ENCODE measurements around the gene SYCP1. TPM values are rescaled to one million over a fixed set of nuclear protein-coding genes. Genes with fewer than 3 reads are reported as not detected.
"Not testable (repeated sequence)": the region's sequence is repeated elsewhere in the genome, so short reads cannot be mapped to it uniquely, and the experiment has no call there.

The SYCP1 gene
- total RNA-seq, 1 donor from 2014 or later = not detected

DNA sequence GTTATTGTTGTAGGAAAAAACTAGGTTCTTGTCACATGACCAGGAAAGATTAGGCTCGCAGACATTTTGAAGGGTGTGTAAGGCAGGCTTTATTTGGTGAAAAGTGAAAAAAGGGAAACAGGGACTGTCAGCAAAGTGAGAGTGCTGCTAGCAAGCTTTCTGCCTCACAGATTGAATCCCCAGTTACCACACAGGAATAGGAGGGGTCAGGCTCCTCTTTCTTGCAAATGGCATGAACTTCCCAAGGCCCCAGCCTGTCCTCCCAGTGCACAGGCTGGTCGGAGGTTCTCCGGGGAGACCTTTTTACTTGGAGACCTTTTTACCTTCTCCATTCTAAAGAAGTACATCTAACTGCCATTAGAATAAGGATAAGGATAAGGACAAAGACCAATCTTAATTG, 42.1 kb downstream of the SYCP1 start:
- intact Hi-C loops (cut with micrococcal nuclease) = no loop called here
- DNase-seq (ENCODE audit: low spot score) = no peak
- Mint-ChIP-seq H3K36me3 (ENCODE audit: low read depth) (no peaks in the 10 kb centered on the region), H3K27ac (no peak overlapping the region), H3K4me3 (ENCODE audit: low read depth) (no peak overlapping the region), H3K9me3 (no peaks in the 10 kb centered on the region), H3K4me1 (ENCODE audit: low read depth) (no peaks in the 10 kb centered on the region), H3K27me3 (ENCODE audit: low read depth) (peaks cover 3% of the 10 kb centered on the region)

DNA sequence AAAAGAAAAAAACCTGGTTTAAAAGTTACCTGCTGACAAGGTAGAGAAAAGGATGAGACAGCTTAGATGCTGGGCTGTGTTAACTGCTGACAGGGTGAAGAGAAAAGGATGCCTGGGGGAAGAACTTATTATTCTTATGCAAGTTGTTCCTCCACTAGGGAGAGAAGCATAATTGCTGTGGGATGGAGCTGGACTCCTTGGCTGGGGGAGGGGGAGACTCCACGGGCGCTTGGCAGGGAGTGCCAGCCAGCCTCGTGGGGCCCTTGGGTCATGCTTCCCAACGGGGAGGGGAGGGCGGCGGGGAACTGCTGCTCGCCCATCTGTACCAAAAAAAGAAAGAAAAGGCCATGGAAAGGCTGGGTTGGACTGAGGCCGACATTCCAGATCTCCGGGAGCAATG, 47.2 kb downstream of the SYCP1 start:
- no peak for DNase-seq (ENCODE audit: low spot score)
- no peaks in the 10 kb centered on the region for H3K36me3 Mint-ChIP-seq (ENCODE audit: low read depth)
- H3K9me3 Mint-ChIP-seq = no peaks in the 10 kb centered on the region
- H3K4me1 Mint-ChIP-seq (ENCODE audit: low read depth) = no peaks in the 10 kb centered on the region
- H3K27me3 Mint-ChIP-seq (ENCODE audit: low read depth) = peaks cover 2% of the 10 kb centered on the region
- no peak overlapping the region for H3K27ac Mint-ChIP-seq
- no peak overlapping the region for H3K4me3 Mint-ChIP-seq (ENCODE audit: low read depth)
- intact Hi-C loops (cut with micrococcal nuclease) = no loop called here

DNA sequence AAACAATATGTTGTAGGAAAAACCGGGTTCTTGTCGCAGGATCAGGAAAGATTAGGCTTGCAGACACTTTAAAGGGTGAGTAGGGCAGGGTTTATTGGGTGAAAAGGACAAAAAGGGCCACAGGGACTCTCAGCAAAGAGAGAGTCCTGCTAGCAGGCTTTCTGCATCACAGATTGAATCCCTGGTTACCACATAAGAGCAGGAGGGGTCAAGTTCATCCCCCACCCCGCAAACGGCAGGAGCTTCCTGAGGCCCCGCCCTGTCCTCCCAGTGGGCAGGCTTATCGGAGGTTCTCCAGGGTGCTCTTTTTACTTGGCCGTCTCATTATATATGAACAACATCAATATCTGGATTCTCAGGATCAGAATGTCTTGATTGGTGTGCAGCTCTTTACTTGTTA, 47.7 kb downstream of the SYCP1 start:
- H3K36me3 Mint-ChIP-seq (ENCODE audit: low read depth) = no peaks in the 10 kb centered on the region
- intact Hi-C loops (cut with micrococcal nuclease) = no loop called here
- no peak overlapping the region for H3K4me3 Mint-ChIP-seq (ENCODE audit: low read depth)
- H3K4me1 Mint-ChIP-seq (ENCODE audit: low read depth) = no peaks in the 10 kb centered on the region
- no peak overlapping the region for H3K27ac Mint-ChIP-seq
- H3K9me3 Mint-ChIP-seq = no peaks in the 10 kb centered on the region
- H3K27me3 Mint-ChIP-seq (ENCODE audit: low read depth) = peaks cover 2% of the 10 kb centered on the region
- DNase-seq (ENCODE audit: low spot score) = no peak

DNA sequence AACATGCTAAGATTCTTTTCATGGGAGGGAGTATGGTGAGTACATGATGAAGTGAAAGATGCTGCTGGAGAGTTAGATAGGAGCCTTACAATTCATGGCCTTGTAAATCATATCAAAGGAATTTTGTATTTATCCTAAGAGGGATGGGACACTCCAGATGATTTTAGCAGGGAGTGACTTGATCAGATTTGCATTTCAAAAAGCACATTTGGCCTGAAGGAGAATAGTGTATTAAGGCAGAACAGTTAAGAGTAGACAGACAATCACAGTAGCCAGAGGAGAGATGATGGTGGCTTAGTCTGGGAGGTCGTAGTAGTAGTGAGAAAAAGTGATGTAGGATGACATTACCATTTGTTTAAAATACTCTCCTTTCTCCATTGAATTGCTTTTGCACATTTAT, 48.8 kb downstream of the SYCP1 start:
- Mint-ChIP-seq H3K4me1 (ENCODE audit: low read depth) (no peaks in the 10 kb centered on the region), H3K36me3 (ENCODE audit: low read depth) (no peaks in the 10 kb centered on the region), H3K27ac (no peak overlapping the region), H3K9me3 (no peaks in the 10 kb centered on the region), H3K4me3 (ENCODE audit: low read depth) (no peak overlapping the region), H3K27me3 (ENCODE audit: low read depth) (peaks cover 4% of the 10 kb centered on the region)
- intact Hi-C loops (cut with micrococcal nuclease) = no loop called here
- DNase-seq (ENCODE audit: low spot score) = no peak

DNA sequence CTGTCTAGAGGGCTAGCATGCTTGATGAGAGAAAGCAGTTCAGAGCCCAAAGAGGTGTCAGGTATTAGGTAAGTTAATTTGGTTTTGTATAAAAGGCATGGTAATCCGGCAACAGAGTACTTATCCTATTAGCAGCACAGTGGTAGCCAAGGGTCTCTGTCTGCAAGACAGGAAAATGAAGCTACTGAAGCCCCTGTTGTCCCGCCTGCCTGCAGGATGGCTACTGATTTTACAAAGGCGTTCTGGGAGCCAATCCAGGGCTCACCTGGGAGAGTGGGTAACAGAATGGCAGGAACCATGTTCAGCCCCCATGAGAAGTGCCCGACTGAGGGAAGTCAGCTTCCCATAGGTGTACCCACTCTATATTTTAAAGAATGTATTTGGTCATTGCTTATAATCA, 61.1 kb downstream of the SYCP1 start:
- H3K9me3 Mint-ChIP-seq; H3K4me1 Mint-ChIP-seq (ENCODE audit: low read depth); H3K4me3 Mint-ChIP-seq (ENCODE audit: low read depth); intact Hi-C loops (cut with micrococcal nuclease); H3K27ac Mint-ChIP-seq; H3K36me3 Mint-ChIP-seq (ENCODE audit: low read depth); DNase-seq (ENCODE audit: low spot score): not testable (repeated sequence)
- H3K27me3 Mint-ChIP-seq (ENCODE audit: low read depth) = peaks cover 23% of the 10 kb centered on the region

DNA sequence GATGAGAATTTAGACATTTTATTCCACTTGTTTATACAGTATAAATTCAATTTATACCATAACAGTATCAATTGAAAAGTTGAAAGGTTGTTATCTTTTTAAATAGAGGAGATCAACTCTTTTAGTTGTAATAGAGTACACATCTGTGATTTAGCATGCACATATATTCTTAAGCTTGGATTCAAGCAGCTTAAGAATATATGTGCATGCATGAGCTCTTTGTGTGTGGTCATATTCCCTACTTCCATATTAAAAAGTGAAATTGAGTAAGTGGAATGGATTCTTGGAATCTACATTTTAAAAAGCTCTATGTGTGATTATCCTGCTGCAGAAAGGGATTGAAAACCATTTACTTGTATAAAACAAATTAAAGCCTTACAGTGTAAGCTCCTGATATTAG, 71.9 kb downstream of the SYCP1 start:
- no peak overlapping the region for H3K4me3 Mint-ChIP-seq (ENCODE audit: low read depth)
- intact Hi-C loops (cut with micrococcal nuclease) = no loop called here
- H3K4me1 Mint-ChIP-seq (ENCODE audit: low read depth) = no peaks in the 10 kb centered on the region
- DNase-seq (ENCODE audit: low spot score) = no peak
- no peaks in the 10 kb centered on the region for H3K36me3 Mint-ChIP-seq (ENCODE audit: low read depth)
- H3K27ac Mint-ChIP-seq = no peak overlapping the region
- H3K27me3 Mint-ChIP-seq (ENCODE audit: low read depth) = peaks cover 9% of the 10 kb centered on the region
- H3K9me3 Mint-ChIP-seq = no peaks in the 10 kb centered on the region

DNA sequence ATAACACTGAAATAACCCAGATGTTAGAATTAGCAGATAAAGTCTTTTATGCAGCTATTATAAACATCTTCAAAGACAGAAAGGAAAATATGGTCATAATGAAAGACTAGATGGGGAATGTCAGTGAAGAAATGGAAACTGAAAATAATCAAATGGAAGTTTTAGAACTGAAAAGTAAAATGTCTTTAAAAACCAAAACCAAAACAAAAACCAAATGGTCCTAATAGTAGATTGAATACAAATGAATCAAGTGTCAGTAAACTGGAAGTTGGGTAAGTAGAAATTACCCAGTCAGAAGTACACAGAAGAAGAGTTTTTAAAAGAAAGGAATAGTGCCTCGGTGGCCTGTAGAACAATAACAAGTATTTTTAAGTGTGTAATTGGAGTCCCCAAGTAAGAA, 72.7 kb downstream of the SYCP1 start:
- Mint-ChIP-seq H3K4me3 (ENCODE audit: low read depth) (no peak overlapping the region), H3K27ac (no peak overlapping the region)
- intact Hi-C loops (cut with micrococcal nuclease) = no loop called here

DNA sequence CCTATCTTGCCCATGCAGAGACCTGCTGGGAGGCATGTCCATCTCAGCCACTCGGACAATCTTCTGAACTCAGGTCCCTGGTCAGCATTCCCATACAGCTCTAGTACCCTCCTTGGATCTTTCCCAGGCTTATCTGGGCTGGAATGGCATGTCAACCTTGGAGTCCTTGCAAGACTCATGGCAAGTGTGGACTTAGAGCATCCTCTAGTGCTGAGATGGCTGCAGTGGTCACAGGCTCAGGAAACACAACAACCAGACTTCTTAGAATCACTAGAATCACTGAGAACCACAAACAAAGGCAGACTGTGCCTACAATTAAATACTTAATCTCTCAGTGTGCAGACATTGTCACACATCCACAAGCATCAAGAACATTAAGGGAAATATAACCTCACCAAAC, 101.9 kb downstream of the SYCP1 start:
- Mint-ChIP-seq H3K4me3 (ENCODE audit: low read depth) (no peak overlapping the region), H3K36me3 (ENCODE audit: low read depth) (no peaks in the 10 kb centered on the region), H3K27me3 (ENCODE audit: low read depth) (peaks cover 4% of the 10 kb centered on the region), H3K9me3 (no peaks in the 10 kb centered on the region), H3K27ac (no peak overlapping the region), H3K4me1 (ENCODE audit: low read depth) (no peaks in the 10 kb centered on the region)
- DNase-seq (ENCODE audit: low spot score) = no peak
- intact Hi-C loops (cut with micrococcal nuclease) = no loop called here

More for the DNA sequence above, 72.7 kb downstream of the SYCP1 start:
- no peaks in the 10 kb centered on the region for H3K9me3 Mint-ChIP-seq
- H3K27me3 Mint-ChIP-seq (ENCODE audit: low read depth) = peaks cover 9% of the 10 kb centered on the region
- DNase-seq (ENCODE audit: low spot score) = no peak
- H3K4me1 Mint-ChIP-seq (ENCODE audit: low read depth) = no peaks in the 10 kb centered on the region
- no peaks in the 10 kb centered on the region for H3K36me3 Mint-ChIP-seq (ENCODE audit: low read depth)

DNA sequence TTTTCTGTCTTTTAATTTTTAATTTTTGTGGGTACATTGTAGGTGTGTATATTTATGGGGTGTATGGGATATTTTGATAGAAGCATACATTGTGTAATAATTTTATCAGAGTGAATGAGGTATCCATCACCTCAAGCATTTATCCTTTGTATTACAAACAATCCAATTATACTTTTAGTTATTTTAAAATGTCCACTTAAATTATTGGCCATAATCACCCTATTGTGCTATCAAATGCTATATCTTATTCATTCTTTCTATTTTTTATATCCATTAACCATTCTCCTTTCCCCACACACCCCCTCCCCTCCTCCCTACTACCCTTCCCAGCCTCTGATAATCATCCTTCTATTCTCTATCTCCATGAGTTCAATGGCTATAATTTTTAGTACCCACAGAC, 104.8 kb downstream of the SYCP1 start:
- Mint-ChIP-seq H3K4me1 (ENCODE audit: low read depth) (no peaks in the 10 kb centered on the region), H3K9me3 (no peaks in the 10 kb centered on the region), H3K27me3 (ENCODE audit: low read depth) (peaks cover 4% of the 10 kb centered on the region), H3K4me3 (ENCODE audit: low read depth) (no peak overlapping the region), H3K36me3 (ENCODE audit: low read depth) (no peaks in the 10 kb centered on the region), H3K27ac (no peak overlapping the region)
- DNase-seq (ENCODE audit: low spot score) = no peak
- intact Hi-C loops (cut with micrococcal nuclease) = no loop called here

DNA sequence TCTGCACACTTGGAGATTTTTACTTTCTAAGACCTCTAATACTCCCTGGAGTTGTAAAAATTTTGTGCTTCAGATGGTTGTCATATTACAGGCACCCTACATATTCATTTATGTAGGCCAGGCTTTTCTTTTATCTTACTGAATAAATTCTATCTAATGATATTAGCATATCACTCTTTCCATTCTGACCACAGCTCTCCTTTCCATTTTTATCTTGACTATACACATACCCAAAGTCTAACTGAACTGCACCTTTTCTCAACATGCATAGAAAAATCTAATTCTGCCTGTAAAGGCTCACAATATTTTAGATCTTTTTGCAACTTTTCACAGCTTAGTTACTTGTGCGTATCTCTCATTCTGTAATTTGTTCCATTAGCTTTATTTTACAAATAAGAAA, 122.2 kb downstream of the SYCP1 start:
- Mint-ChIP-seq H3K9me3 (peaks cover 2% of the 10 kb centered on the region), H3K27ac (no peak overlapping the region), H3K4me1 (ENCODE audit: low read depth) (no peaks in the 10 kb centered on the region), H3K36me3 (ENCODE audit: low read depth) (no peaks in the 10 kb centered on the region), H3K27me3 (ENCODE audit: low read depth) (peaks cover 25% of the 10 kb centered on the region), H3K4me3 (ENCODE audit: low read depth) (no peak overlapping the region)
- intact Hi-C loops (cut with micrococcal nuclease) = no loop called here
- no peak for DNase-seq (ENCODE audit: low spot score)

DNA sequence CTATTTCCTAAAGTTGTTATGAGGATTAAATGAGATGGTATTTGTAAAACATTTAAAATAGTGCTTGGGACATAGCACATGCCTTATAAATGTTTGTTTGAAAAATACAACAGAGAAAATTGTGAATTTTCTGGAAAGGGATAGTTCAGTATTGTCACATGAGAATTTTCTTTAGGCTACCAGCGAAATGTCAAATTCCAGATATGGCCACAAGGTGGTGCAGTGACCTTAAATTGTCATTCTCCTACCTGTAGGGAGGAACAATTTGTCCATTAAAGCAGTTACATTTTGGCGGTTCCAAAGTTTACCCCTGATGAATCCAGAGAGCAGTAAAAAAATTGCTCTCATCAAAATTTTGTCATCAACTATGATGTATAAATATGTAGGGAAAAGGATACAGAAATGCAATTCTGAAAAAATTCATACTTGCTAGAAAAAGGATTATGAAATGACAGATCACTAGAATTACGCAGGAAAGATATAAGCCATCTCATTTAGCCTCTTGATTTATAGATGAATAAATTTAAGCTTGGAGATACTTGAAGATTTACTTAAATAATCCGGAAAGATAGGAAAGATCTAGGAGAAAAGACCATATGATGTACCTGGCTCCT, 124.7 kb downstream of the SYCP1 start:
- Mint-ChIP-seq H3K27ac (no peak overlapping the region), H3K9me3 (peaks cover 13% of the 10 kb centered on the region), H3K4me1 (ENCODE audit: low read depth) (no peaks in the 10 kb centered on the region), H3K4me3 (ENCODE audit: low read depth) (no peak overlapping the region), H3K27me3 (ENCODE audit: low read depth) (peaks cover 27% of the 10 kb centered on the region), H3K36me3 (ENCODE audit: low read depth) (no peaks in the 10 kb centered on the region)
- intact Hi-C loops (cut with micrococcal nuclease) = loop anchor here (1.0 kb wide), 2 partner anchors 73 to 133 kb away; no protein-coding TSS in a partner anchor
- DNase-seq (ENCODE audit: low spot score) = peak; percentile 23

DNA sequence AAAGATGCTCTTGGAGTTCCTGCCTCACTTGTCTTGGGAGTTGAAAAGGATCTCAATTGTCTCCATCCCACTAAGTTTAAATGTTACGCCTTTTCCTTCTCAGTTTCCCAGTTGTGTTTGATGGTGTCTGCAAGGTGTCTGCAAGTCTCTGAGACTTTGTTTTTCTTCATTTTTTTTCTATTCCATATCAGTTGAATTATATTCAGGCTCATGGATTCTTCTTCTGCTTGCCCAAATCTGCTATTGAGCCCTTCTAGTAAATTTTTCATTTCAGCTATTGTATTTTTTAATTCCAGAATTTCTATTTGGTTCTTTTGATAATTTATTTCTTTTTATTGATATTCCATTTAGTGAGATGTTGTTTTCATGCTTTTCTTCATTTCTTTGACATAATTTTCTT, 127.6 kb downstream of the SYCP1 start:
- no peaks in the 10 kb centered on the region for H3K36me3 Mint-ChIP-seq (ENCODE audit: low read depth)
- DNase-seq (ENCODE audit: low spot score) = no peak
- no peak overlapping the region for H3K27ac Mint-ChIP-seq
- H3K27me3 Mint-ChIP-seq (ENCODE audit: low read depth) = peaks cover 23% of the 10 kb centered on the region
- H3K9me3 Mint-ChIP-seq = peaks cover 18% of the 10 kb centered on the region
- intact Hi-C loops (cut with micrococcal nuclease) = no loop called here
- H3K4me1 Mint-ChIP-seq (ENCODE audit: low read depth) = no peaks in the 10 kb centered on the region
- H3K4me3 Mint-ChIP-seq (ENCODE audit: low read depth) = no peak overlapping the region

DNA sequence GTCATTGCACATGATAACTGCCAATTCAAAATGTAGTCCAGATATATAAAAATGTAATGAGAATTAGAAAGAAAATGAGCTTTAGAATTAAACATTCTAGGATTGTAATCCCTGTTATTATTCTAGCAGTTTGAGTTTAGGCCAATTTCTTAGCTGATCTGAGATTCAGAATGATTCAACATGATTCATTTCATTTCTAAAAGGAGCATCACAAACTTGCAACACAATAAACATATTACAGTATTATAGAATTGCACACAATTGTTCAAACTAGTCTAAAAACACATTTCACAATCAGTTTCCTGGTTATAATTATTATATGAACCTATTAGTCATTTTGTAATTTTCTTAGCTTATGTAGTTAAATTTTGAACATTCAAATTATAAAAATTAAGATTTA, 131.6 kb downstream of the SYCP1 start:
- Mint-ChIP-seq H3K36me3 (ENCODE audit: low read depth) (no peaks in the 10 kb centered on the region), H3K9me3 (peaks cover 34% of the 10 kb centered on the region), H3K4me3 (ENCODE audit: low read depth) (no peak overlapping the region), H3K27ac (no peak overlapping the region), H3K27me3 (ENCODE audit: low read depth) (peaks cover 6% of the 10 kb centered on the region), H3K4me1 (ENCODE audit: low read depth) (no peaks in the 10 kb centered on the region)
- intact Hi-C loops (cut with micrococcal nuclease) = no loop called here
- no peak for DNase-seq (ENCODE audit: low spot score)

DNA sequence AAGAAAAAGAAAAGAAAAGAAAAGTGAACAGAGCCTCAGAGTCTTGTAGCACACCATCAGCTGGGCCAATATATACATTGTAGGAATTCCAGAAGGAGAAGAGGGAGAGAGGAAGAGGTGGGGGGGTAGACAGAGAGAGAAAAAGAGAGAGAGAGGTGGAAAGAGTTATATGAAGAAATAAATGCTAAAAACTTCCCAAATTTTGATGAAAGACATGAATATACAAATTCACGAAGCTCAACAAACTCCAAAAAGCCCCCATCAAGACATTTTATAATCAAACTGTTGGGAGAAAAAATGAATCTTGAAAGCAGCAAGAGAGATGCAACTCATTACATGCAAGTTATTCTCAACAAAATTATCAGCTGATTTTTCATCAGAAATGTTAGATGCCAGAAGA, 133.4 kb downstream of the SYCP1 start:
- Mint-ChIP-seq H3K4me3 (ENCODE audit: low read depth) (no peak overlapping the region), H3K4me1 (ENCODE audit: low read depth) (no peaks in the 10 kb centered on the region)
- intact Hi-C loops (cut with micrococcal nuclease) = no loop called here

More for the DNA sequence above, 133.4 kb downstream of the SYCP1 start:
- H3K36me3 Mint-ChIP-seq (ENCODE audit: low read depth) = no peaks in the 10 kb centered on the region
- peaks cover 21% of the 10 kb centered on the region for H3K9me3 Mint-ChIP-seq
- DNase-seq (ENCODE audit: low spot score) = no peak
- H3K27ac Mint-ChIP-seq = no peak overlapping the region
- H3K27me3 Mint-ChIP-seq (ENCODE audit: low read depth) = no peaks in the 10 kb centered on the region

Measured in activated T-helper 2 cell treated with anti-CD3 and anti-CD28 coated beads, Interferon-gamma antibody, Interleukin-2, Interleukin-4, amounts not matched to agents 10 μg/mL and 5 μg/mL and 100 μg/mL, durations not matched to agents 14 hours and 24 hours and 36 hours (primary cell).